GM12892 (cell line): ENCODE measurements around the gene KLHDC1.

Experiments
- POLR2A ChIP-seq: IDR thresholded peaks from 2 replicates; pipeline ENCODE4 v1.6.1; 2011; ENCODE audit warnings: low read depth, low read length, control low read depth
- POLR2AphosphoS5 ChIP-seq: IDR thresholded peaks from 2 replicates; pipeline ENCODE4 v1.6.1; 2011; ENCODE audit warnings: low read depth, low read length, control low read depth

DNA sequence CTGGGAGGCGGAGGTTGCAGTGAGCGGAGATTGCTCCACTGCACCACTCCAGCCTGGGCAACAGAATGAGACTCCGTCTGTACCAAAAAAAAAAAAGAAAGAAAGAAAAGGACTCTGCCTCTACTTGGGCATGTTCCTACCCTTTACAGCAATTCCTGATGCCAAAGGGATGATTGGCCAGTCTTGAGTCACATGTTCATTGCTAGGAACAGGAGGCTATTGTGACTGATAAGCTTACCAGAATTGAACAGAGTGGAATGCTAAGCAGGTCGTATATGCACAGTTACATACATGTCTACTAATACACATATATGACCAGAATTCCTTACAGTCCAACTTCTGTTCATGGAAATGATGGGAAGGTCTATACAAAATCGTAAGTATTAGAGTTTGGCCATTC, 34.3 kb downstream of the KLHDC1 start:
- TF ChIP-seq POLR2A (no peak), POLR2AphosphoS5 (no peak)
